SW480 (cell line): ENCODE measurements around the gene RBM5.

Experiments used
- DNase-seq: peaks from one replicate; pipeline ENCODE4 v3.0.0-alpha.2; 2016; ENCODE audit warnings: low spot score

Gene RBM5

GRCh38 chr3:50121072-50122032 lies 32.6 kb downstream of the RBM5 start:
- DNase-seq, result peak; percentile 79

DNA sequence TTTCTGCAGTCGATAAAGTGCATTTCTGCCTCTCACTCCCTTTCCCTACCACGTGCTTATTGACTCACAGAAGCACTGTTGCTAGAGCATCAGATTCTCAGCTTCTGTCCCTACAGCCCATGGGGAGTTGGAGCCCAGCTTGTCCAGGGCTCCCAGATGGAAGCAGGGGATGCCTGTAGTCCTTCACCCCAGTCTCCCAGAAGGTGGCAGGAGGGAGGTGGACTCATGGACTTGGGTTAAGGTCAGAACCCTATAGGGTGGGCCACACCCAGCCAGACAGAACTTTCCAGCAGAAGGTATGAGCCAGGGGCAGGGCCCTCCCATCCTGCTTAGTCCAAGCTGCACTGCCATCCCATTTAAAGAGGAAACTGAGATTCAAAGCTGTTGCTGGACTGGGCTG lies 33.4 kb downstream of the RBM5 start:
- no peak for DNase-seq

DNA sequence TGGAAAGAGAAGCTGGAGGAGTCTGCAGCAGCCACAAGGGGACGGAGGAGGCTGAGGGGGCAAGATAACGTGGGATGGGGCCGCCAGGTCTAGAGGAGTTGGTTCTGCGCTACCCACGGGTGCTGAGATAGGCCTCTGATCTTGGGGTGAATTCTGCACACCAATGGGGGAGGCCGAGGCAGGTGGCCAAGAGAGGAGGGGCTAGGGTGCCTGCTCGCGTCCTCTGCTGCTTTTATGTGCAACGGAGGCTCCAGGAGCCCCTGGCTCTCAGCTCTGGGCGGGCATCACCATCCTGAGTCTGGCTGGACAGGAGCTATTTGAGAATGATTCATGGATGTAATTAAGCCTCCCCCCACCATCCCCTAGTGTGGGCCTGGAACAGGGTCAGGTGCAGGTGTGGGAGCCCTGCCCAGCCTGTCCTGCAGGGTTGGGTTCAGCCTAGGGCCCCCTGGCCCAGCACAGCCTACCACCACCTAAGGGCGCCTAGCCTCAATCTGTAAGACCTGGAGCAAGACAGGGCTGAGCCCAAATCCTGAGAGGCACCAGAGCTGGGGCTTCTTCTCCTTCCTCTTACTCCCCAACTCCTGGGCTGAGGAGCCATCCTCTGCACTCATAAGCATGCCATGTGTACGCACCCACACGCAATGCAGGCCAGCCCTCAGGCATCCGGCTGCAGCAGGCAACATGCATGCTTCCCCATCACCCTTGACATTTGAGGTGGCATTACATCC lies 34.1 kb downstream of the RBM5 start:
- DNase-seq, result no peak

- no peak for DNase-seq
Observed at GRCh38 chr3:50123394-50124051, 34.8 kb downstream of the RBM5 start.

DNA sequence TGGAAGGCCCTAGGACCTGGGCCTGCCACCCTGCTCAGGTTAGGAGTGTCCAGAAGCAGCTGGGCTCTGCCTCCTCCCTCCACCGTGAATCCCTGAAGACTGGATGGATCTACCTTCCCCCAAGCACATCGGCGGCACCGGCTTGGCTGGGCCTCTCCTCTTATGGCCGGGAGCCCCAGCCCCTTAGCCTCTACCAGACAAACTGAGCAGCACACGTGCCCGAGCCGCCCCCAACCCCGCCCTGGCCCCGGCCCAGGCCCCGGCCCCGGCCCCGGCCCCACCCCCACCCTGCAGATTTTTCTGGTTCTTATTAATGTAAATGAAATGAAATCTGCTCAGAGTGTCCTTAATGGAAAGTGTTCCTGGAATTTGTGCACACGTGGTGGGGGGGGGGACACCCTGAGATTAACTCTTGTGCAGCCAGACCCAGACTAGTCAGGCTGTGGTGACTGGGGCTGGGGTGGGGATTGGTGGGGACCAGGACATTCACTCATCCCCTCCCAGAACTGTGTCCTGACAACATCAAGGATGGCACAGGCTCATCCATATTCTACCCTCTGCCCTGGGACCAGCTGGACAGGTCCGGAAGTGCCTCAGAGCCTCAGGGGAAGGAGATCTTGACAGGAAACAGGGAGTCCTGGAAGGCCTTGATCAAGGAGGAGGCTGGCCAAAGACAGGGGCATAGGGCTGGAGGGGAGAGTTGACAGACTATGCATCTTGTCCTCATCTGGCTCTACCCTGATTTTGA lies 35.5 kb downstream of the RBM5 start:
- DNase-seq, result no peak

DNA sequence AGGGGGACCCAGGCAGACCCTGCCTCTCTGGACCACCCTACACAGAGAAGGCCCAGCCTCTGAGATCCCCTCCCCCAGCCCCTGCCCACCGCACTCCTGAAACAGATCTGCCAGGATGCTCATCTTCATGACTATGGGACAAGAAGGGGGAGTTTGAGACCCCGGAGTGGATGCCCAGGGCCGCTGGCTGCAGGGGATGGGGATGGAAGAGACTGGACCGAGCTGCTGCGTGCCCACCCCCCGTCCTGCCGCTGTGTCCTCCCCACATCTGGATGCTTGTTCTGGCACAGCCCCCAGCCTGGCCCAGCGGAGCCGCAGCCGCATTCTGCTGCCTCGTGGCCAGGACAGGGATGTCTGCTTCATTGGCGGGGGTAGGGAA lies 36.1 kb downstream of the RBM5 start:
- DNase-seq, result no peak

GRCh38 chr3:50125541-50126286 lies 37.0 kb downstream of the RBM5 start:
- DNase-seq, result no peak

DNA sequence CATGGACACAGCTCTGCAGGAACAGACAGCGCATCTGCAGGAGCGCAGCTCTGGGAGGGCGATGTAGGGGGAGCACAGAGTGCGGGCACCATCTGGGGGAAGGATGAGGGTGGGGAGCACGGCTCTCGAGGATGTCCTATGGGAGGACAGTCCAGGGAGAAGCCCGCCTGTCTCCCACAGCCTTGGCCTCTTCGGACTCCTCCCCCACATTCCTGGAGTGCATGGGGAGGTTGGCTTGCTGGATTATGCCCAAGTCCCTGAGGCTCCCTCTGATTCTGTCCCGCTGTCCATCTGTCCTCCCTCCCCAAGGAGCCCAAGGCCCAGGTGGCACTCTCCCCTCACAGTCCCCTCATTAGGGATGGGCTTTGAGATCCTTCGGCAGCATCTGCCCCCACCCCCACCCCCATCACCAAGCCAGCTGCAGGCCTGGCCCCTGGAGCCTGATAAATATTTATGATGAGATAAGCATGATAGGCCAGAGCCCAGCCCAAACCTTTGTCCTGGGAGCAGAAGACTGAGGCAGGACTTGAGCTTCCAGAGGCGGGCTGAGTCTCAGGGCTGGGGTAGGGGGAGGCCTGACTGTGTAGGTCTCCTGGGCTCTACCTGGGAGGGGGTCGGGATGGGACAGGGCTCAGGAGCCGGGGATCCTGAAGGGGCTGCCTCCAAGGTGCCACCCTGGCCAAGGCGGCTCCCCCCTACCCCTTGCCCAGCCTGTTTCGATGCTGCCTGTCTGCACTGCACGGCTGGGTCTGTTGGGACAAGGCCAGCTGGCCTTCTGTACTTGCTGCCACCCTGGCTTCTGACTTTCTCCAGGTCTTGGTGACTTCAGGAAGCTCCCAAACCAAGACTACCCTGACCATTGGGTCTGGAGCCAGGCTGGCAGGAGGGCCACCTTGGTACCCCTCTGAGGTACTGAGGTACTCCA lies 37.8 kb downstream of the RBM5 start:
- DNase-seq, result no peak

GRCh38 chr3:50127251-50127691 lies 38.6 kb downstream of the RBM5 start:
- DNase-seq, result no peak

DNA sequence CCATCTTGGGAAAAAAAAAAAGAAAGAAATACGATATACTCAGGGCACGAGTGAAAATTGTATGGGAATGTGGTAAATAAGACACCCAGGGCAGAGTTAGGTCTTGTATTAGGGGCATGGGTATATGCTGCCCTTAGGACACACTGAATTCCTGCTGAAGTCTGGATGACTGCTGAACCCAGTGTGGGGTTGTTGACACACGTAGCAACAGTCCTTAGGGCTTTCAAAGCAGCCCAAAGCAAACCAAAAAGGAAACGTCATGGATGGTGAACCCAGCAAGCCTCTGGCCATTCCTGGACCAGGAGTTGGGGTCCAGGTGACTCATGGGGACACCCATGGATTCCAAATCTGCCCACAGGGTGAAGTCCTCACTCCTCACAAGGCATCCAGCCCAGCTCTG lies 39.3 kb downstream of the RBM5 start:
- no peak for DNase-seq

DNA sequence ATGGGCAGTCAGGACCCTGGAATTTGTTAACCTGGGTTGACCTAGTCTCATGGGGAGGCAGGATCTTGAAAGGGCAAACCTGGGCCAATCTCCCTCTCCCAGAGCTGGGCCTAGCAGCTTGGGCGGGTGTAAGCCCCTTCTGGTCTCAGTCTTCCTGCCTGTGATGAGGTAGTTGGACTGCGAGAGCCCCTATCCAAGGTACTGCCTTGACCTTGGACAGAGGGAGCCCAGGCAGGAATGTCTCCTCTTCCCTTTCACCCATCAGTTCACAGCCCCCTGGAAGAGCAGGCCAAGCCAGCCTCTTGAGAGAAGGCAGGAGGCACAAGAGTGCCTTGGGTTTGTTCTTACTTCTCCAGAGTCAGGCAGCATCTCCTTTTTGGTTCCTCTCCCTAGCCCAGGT lies 41.7 kb downstream of the RBM5 start:
- DNase-seq, result no peak

GRCh38 chr3:50132421-50133282 lies 43.9 kb downstream of the RBM5 start:
- DNase-seq, result no peak

- no peak for DNase-seq
Observed at GRCh38 chr3:50133283-50133615, 44.5 kb downstream of the RBM5 start.

DNA sequence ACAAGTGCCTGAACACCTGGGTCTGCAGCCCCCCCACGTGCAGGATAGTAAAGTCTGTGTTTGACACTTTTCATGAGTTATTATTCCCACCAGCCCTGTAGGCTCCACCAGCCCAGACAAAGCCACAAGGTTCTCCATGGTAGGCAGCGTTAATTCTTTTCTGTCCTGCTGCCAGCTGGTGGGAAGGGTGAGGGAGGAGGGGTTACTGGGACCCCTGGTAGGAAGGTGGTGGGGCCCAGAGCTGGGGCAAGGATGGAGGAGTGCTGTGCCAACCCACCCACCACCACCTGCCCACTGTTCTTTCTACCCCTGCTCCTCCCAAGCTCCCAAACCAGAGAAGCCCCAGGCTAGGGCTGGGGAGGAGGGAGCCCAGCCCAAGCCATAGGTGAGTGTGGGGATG lies 45.6 kb downstream of the RBM5 start:
- DNase-seq, result no peak

DNA sequence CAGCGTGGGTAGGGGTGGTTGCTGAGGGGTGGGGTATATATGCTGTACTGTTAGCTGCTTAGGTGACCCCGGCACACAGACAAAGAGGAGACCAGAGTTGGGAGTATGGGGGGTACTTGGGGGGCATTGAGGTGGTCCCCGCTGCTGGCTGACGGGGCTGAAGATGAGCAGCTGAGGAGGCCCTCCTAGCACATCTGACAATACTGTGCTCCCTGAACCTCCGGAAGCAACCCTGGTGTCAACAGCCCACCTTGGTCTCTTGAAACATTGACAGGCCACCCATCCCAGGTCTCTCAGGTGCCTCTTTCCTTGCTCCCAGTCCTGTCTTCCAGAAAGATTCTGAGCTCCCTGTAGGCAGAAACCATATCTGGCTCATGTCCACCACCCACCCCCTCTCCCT lies 47.2 kb downstream of the RBM5 start:
- no peak for DNase-seq

GRCh38 chr3:50136714-50137405 lies 48.1 kb downstream of the RBM5 start:
- no peak for DNase-seq

GRCh38 chr3:50137531-50137930 lies 48.8 kb downstream of the RBM5 start:
- DNase-seq, result no peak
